ENCODE results near the gene RB1.
"Not testable (repeated sequence)": the region's sequence is repeated elsewhere in the genome, so short reads cannot be mapped to it uniquely, and the experiment has no call there.

The RB1 gene

DNA sequence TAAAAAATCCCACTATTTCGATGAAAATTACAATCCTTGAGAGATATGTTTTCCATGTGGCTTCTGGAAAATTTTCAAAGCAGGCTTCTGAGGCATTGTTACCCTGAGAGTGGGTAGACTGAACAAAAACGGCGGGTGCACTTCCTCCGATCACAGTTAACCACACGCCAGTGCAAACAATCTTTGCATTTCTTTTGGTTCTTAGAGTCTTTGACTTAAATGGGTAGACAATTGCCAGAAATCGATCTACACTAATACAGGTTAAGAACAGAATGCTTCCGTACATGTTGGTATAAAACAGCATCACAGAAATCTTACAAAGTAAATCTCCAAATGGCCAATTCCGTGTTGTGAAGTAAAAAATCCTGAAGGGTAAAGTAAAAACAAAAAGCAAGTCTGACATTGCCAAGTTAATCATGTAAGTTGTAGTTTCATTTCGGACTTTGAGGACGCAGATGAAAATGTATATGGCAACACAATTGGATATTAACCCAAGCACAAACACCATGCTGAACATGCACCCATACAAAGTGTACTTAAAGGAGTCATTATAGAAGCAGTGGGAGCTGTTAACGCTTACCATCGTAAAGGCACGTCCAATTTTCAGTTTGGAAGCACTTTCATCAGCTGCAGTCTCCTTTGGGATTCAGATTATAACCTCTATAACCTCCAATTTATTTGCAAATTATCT lies 108.4 kb downstream of the RB1 start:
- TF ChIP-seq, protein P1, sequence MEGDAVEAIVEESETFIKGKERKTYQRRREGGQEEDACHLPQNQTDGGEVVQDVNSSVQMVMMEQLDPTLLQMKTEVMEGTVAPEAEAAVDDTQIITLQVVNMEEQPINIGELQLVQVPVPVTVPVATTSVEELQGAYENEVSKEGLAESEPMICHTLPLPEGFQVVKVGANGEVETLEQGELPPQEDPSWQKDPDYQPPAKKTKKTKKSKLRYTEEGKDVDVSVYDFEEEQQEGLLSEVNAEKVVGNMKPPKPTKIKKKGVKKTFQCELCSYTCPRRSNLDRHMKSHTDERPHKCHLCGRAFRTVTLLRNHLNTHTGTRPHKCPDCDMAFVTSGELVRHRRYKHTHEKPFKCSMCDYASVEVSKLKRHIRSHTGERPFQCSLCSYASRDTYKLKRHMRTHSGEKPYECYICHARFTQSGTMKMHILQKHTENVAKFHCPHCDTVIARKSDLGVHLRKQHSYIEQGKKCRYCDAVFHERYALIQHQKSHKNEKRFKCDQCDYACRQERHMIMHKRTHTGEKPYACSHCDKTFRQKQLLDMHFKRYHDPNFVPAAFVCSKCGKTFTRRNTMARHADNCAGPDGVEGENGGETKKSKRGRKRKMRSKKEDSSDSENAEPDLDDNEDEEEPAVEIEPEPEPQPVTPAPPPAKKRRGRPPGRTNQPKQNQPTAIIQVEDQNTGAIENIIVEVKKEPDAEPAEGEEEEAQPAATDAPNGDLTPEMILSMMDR (IDR thresholded peaks at IDR 0.05; ENCODE audit: low read depth, low read length, missing control alignments) = no peak

DNA sequence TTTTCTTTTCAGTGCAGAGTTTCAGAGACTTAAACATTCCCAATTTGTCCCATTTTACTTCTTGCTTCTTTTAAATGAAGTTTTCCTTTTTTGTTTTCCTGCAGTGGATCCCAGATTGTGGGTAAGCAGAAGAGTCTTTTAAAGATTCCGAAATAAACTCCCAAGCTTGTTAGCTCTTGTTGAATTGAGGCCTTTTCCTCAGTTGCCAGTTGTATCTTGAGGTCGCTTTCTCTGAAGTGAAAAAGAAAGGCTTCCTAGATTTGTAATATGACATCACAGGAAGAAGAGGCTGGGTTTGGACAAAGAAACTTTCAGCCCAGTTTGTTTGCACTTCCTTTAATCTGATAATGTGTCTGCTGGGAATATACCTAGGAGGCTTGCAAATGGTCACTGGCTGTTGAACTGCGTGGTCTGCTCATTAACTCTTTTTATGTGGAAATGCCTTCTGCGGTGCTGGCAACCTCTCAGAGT lies 109.4 kb downstream of the RB1 start, which contains the start of gene LPAR6:
Gene LPAR6, minus strand, starts transcription at position 233 of the 471 bp plus-strand sequence. CDS start 690 bp downstream, outside the sequence.
- TF ChIP-seq, protein P1 (IDR thresholded peaks at IDR 0.05; ENCODE audit: low read depth, low read length, missing control alignments) = no peak
- Histone ChIP-seq H3K27me3 (replicated peaks) (no peaks in the 10 kb centered on the region), H3K4me3 (ENCODE audit: low read depth, low read length) (peak within 1 kb of the TSS; percentile 63), H3K27ac (peak within 1 kb of the TSS; percentile 59), H3K36me3 (replicated peaks) (peaks cover 2% of the 10 kb centered on the region)
- DNase-seq = peak; percentile 42
- in situ Hi-C loops (cut with HindIII; ENCODE audit: low pct_ligation_motif_present, low sequenced_read_pairs) = no loop called here

More for the DNA sequence above, 108.4 kb downstream of the RB1 start:
- no peak for DNase-seq
- no peaks in the 10 kb centered on the region for H3K27me3 ChIP-seq (replicated peaks)
- peak overlapping the region; percentile 63 for H3K4me3 ChIP-seq (ENCODE audit: low read depth, low read length)
- H3K27ac ChIP-seq = peak overlapping the region; percentile 59
- no peaks in the 10 kb centered on the region for H3K36me3 ChIP-seq (replicated peaks)
- in situ Hi-C loops (cut with HindIII; ENCODE audit: low pct_ligation_motif_present, low sequenced_read_pairs) = no loop called here

DNA sequence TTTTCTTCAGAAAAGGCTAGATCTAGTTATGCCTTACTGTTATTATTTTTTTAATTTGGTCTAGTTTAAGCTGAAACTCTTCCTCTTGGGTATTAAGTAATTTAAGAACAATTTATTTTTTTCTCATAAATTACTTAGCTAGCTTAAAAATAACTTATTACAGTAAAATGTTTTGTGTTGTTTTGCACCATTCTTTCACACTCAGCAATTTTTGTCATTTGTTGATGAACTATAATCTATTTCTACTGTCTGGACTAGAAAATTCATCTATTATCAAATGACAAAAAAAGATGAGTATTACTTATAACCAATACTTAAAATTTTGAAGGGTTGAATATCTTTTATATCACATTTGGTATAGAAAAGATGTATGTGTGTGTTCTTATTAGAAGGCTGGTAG lies 111.0 kb downstream of the RB1 start:
- no peak for DNase-seq
- Histone ChIP-seq H3K36me3 (replicated peaks) (peaks cover 2% of the 10 kb centered on the region), H3K27me3 (replicated peaks) (no peaks in the 10 kb centered on the region), H3K27ac (no peak overlapping the region), H3K4me3 (ENCODE audit: low read depth, low read length) (no peak overlapping the region)
- TF ChIP-seq, protein P1 (IDR thresholded peaks at IDR 0.05; ENCODE audit: low read depth, low read length, missing control alignments) = no peak
- in situ Hi-C loops (cut with HindIII; ENCODE audit: low pct_ligation_motif_present, low sequenced_read_pairs) = no loop called here

DNA sequence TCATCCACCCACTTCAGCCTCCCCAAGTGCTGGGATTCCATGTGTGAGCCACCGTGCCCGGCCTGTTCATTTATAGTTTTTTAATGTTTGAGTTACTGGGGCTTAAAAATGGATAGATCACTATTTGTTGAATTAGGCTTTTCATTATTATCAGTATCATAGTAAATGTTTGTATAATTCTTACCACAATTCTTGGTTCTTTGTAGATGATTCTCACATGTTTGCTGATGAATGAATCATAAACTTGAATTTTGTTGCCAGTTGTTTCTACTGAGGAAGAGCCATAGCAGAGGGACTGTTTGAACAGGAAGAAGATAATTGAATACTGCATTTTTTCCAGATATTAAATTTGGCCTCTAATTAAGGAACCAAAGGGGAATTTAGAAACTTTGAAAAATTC lies 112.0 kb downstream of the RB1 start:
- no peak overlapping the region for H3K4me3 ChIP-seq (ENCODE audit: low read depth, low read length)
- in situ Hi-C loops (cut with HindIII; ENCODE audit: low pct_ligation_motif_present, low sequenced_read_pairs) = no loop called here
- TF ChIP-seq, protein P1 (IDR thresholded peaks at IDR 0.05; ENCODE audit: low read depth, low read length, missing control alignments) = no peak
- H3K27me3 ChIP-seq (replicated peaks) = no peaks in the 10 kb centered on the region
- DNase-seq = no peak
- H3K36me3 ChIP-seq (replicated peaks) = peaks cover 2% of the 10 kb centered on the region
- no peak overlapping the region for H3K27ac ChIP-seq

DNA sequence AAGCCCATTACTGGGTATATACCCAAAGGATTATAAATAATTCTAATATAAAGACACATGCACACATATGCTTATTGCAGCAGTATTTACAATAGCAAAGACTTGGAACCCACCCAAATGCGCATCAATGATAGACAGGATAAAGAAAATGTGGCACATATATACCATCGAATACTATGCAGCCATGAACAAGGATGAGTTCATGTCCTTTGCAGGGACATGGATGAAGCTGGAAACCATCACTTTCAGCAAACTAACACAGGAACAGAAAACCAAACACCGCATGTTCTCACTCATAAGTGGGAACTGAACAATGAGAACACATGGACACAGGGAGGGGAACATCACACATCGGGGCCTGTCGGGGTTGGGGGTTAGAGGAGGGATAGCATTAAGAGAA lies 118.5 kb downstream of the RB1 start:
- H3K4me3 ChIP-seq (ENCODE audit: low read depth, low read length); in situ Hi-C loops (cut with HindIII; ENCODE audit: low pct_ligation_motif_present, low sequenced_read_pairs); DNase-seq; H3K27ac ChIP-seq; H3K36me3 ChIP-seq (replicated peaks); H3K27me3 ChIP-seq (replicated peaks): not testable (repeated sequence)

DNA sequence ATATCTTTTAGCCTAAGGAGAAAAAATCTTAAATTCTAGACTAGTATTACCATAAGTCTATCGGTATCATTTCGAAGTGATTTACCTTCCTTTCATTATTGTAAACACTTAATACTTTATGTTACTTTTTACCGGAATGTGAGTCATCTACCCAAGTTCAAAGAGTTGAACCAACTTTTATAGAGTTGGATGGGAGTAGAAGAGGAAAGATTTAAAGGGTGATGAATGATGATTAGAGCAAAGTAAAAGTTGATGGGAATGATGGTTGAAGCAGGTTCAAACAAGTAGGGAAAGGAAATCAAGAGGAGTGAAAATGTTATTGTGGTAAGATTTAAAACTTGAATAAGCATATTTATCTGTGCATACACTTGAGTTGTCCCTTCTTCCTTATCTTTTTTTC lies 120.7 kb downstream of the RB1 start:
- Histone ChIP-seq H3K27ac (no peak overlapping the region), H3K36me3 (replicated peaks) (no peaks in the 10 kb centered on the region), H3K27me3 (replicated peaks) (no peaks in the 10 kb centered on the region), H3K4me3 (ENCODE audit: low read depth, low read length) (no peak overlapping the region)
- no peak for DNase-seq
- TF ChIP-seq, protein P1 (IDR thresholded peaks at IDR 0.05; ENCODE audit: low read depth, low read length, missing control alignments) = no peak
- in situ Hi-C loops (cut with HindIII; ENCODE audit: low pct_ligation_motif_present, low sequenced_read_pairs) = no loop called here
